DLD1 (cell line): ENCODE data around the gene TASOR2.

Experiments used
- in situ Hi-C: cut with HindIII; loops from 2 replicates; pipeline ENCODE4 v1.10.0; 2017; ENCODE audit warnings: low sequenced_read_pairs

TASOR2 gene, protein sequence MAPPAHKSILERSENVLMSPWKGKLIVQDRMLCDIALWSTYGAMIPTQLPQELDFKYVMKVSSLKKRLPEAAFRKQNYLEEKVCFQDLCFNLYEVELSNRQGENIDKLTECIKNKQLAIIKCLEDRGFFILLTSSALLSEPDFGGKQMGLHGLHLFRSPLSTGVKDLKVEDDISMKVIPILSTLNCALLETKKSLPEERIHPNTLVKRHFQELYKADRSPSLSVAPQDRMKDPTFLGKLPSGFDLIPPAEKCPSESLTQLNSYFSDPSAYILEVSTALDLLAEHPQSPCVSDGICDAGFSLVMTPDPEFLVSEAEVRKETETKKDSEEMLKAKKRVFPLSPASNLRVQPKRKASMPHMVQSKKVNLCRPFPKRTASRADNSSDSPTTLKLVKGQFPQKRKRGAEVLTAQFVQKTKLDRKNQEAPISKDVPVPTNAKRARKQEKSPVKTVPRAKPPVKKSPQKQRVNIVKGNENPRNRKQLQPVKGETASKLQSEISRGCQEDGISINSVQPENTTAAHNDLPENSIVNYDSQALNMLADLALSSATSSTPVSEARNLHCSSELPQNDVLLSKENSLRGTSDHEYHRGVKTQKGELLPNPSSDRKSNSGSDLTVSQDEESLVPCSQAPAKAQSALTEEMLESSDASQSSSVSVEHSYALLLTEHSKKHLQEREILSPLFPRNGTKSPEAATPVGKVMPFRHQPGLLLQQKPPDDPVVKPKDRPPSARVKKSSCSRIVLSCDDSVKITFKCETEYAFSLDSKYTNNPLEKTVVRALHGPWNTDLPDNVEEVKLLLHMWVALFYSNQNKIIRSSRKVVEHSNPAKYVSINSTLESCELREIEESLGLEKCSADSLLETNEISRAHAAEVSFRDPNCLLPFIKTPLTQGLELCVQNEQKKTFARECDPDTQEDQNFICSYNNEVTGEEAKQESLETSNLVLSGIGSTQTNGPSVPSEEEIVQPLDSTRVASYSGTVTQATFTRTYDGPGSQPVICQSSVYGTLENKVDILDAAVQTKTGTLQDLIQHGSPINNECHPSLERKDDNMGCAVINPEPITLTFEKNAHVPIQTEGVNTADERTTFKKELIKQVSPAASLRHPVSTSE (N-terminal part only)

DNA sequence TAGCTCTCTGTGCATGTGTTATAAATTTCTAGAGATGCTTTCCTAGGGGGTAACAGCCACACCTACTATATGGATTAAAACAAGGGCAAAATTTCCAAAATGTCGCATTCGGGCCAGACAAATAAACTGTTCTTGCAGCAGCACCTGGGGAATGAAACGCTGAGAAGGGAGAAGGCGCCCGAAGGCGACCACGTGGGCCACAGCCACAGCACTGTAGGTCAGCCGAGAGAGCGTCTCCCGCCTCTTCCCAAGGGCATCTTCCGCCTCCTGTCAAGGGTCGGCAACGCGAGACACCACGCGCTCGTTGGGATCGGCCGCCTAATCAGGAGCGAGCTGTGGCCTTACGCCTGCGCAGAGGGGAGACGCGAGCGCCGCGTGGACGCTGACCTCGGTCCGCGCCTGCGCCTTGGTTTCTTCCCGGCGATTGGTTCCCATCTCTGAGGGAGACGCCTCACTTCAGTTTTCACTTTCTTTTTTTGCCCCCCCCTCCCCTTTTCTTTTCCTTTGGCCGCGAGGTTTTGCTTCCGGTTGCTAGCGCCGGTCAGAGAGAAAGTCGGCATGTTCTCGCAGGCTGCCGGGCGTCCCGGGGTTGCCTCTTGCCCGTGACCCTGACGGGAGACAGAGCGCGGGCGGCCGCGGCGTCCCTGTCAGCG, at the start of gene TASOR2:
TASOR2 (plus strand) TSS at position 521 of the 653 bp plus-strand sequence. CDS start 35,805 bp downstream, outside the sequence.
- in situ Hi-C loops, result no loop called here

DNA sequence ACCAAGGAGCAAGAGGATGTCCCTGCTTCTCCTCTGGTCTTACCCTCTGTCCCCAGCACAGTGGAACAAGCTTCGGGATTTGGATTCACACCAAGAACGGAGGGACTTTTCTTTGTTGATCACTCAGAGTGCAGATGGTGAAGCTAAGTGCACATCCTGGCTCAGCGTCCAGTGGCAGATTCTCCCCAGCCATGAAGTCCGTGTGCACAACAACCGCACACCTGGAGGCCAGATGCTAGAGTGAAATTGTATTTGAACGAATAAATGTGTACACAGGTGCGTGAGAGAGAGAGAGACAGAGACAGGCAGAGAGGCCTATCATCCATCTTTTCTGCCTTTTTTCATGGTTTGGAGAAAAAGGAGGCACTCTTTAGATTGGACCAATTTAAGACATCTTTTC, 49.7 kb upstream of the TASOR2 start:
- in situ Hi-C loops, result no loop called here

DNA sequence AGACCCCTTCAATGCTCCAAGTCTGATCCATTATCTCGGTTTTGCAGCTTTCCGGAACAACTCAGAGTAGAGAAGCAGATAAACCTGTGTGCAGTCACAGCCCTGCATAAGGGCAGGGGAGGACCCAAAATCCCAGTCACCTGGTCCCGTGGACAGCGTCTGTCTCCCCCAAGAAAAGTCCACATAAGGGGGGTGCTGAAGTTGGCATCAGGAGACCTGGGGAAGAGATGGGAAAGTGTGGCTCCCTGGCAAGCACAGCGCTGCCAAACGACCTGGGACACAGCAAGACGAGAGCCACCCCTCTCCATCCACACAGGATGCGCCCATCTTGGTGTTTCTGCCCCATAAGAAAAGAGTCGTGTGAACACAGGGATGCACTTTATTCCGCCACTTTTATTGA, 46.1 kb upstream of the TASOR2 start:
- in situ Hi-C loops, result no loop called here

- in situ Hi-C loops, result no loop called here
Measured at GRCh38 chr10:5639066-5639465, 45.6 kb upstream of the TASOR2 start.

DNA sequence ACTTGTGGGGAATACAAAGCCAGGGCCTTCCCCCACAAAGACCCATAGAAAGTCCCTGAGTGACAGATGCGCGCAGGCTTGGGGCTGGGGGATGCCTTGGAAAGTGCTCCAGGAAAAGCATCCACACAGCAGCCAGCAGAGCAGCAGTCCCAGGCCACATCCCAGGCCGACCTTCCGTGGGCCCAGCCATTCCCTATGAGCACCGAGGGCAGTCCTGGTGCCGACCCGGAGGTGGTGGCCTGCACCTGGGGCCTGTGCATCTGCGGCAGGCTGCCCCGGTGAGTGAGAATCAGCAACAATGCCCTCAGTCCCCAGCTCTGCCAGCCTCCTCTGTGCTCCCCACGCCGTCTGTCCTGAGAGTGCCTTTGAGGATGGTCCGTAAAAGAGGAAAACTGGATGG, 44.6 kb upstream of the TASOR2 start:
- in situ Hi-C loops, result no loop called here

DNA sequence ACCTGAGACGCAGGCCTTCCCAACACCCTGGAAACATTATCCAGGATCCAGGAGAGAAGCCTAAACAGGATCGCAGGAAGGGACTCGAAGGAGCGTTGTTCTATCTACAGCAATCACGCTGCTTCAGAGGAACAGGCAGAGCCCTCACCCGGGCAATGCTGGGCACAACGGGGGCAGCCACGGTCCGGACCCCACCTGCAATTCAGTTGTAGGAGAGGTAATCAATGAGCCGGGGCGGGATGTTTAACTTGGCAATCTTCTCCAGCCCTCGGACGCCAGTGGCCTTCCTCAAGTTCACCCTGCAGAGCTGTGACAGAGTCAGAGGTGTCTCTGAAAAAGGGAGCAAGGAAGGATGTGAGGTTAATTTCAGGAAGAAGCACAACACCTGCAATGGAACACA, 44.1 kb upstream of the TASOR2 start:
- in situ Hi-C loops, result no loop called here

- in situ Hi-C loops, result no loop called here
Measured at GRCh38 chr10:5641501-5641900, 43.1 kb upstream of the TASOR2 start.

- in situ Hi-C loops, result no loop called here
Measured at GRCh38 chr10:5643346-5644067, 41.1 kb upstream of the TASOR2 start.

GRCh38 chr10:5644930-5645329, 39.7 kb upstream of the TASOR2 start:
- in situ Hi-C loops, result no loop called here

DNA sequence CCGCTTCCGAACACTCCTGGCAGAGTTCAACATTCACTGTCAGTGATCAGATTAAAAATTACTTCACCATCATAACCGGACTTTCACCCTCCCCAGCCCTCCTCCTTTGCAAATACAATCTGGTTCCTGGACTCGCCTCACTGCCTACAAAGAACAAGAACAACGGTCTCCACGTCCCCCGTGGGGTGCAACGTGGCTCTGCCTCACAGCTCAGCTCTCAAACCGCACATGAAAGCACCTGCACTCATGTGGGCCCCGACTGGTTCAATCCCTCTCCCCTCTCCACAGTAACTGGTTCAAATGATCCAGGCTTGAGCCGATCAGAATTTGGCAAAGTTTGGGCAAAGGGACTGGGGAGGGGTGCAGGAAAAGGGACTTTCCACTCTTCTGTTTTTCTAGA, 39.3 kb upstream of the TASOR2 start:
- in situ Hi-C loops, result no loop called here

GRCh38 chr10:5645944-5646617, 38.6 kb upstream of the TASOR2 start:
- in situ Hi-C loops, result no loop called here

DNA sequence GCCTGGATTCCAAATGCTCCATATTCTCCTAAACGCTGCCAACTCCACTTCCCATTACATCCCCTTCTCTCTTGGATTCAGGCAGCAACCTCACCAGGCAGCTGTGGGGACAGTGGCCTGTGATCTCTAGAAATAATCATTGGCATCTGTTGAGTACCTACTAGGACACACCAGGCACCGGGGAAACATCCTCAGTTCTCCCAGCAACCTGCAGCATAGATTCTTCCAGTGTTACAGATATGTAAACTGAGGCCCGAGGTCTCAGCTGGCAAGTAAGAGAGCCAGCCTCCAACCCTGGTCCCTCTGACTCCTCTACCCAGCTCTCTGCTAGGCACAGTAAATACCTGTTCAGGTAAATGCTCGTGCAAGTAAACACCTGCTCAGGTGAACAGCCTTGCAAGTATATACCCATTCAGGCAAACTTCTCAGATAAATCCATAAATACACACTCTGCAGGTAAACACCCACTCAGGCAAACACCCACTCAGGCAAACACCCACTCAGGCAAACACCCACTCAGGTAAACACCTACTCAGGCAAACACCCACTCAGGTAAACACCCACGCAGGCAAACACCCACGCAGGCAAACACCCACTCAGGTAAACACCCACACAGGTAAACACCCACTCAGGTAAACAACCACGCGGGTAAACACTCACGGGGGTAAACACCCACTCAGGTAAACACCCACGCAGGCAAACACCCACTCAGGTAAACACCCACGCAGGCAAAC, 37.0 kb upstream of the TASOR2 start:
- in situ Hi-C loops, result no loop called here

- in situ Hi-C loops, result no loop called here
Measured at GRCh38 chr10:5648494-5649457, 35.9 kb upstream of the TASOR2 start.

GRCh38 chr10:5649746-5650145, 34.9 kb upstream of the TASOR2 start:
- in situ Hi-C loops, result no loop called here

- in situ Hi-C loops, result no loop called here
Measured at GRCh38 chr10:5650664-5651387, 33.8 kb upstream of the TASOR2 start.

DNA sequence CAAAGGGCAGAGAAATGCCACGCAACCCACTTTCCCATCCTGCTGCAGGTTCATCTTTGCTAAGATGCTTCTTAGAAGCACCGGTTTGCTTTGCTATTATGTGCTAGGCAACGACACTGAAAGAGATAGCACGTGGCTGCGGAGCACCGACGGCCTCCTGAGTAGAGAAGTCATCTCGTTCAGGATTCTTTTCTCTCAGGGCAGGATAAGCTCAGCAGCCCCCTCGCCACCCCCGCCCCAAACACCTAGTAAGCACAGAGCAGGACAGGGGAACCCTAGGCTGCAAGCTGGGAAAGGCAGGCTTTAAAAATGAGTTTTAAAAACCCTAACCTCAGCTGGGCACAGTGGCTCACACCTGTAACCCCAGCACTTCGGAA, 33.3 kb upstream of the TASOR2 start:
- in situ Hi-C loops, result no loop called here

- in situ Hi-C loops, result no loop called here
Measured at GRCh38 chr10:5652746-5653145, 31.9 kb upstream of the TASOR2 start.
